GM10847 (cell line): ENCODE measurements around the gene SUN1.

Experiments used
- POLR2A ChIP-seq: IDR thresholded peaks from 2 replicates; pipeline ENCODE4 v1.6.1; 2011; ENCODE audit not compliant: insufficient read length; ENCODE audit errors: extremely low read depth

Gene SUN1

DNA sequence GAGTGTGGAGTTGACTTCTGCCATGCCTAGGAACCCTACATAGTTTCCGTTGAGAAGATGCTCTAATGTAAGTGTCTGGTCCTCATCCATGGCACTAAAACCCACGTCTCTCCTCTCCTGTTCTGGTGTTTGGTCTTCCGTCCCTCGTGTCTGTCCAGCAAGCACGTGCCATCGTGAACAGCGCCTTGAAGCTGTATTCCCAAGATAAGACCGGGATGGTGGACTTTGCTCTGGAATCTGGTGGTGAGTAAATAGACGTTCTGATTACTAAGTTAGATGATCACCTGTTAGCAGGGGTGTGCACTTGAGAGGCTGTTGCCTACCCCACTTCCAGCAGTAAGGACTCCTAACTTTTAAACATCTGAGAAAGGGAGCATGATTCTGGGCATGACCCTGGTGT lies 28.9 kb downstream of the SUN1 start:
- no peak for TF ChIP-seq POLR2A

DNA sequence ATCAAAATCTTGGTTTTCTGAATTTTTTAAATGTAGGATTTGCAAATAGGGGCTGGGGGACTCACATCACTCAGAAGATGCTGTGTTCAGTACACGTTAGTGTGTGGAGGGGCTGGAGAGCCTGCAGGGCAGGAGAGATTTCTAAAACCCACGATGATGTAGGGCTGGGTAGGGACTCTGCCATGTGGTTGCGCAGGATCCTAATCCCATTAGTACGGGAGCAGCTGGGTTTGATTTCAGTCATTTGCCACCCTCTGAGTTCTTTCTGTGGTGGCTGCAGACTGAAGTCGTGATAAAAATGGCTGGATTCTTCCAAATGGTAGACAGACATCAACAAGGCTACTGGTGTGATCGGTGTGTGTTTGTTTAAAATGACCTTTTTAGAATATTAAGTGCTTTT lies 29.9 kb downstream of the SUN1 start:
- TF ChIP-seq POLR2A, result no peak

DNA sequence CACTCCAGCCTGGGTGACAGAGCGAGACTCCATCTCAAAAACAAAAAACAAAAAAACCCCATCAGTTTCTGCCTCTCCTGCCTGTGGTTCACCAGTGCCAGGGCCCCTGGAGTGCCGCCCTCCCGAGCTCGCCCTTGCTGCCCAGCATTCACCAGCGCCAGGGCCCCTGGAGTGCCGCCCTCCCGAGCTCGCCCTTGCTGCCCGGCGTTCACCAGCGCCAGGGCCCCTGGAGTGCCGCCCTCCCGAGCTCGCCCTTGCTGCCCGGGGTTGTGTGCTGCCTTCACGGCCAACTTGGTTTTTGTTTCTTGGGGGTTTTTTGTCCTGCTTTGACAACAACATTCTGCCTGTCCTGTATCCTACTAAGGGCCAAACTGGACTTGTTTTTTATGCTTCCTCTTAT lies 30.8 kb downstream of the SUN1 start:
- no peak for TF ChIP-seq POLR2A

DNA sequence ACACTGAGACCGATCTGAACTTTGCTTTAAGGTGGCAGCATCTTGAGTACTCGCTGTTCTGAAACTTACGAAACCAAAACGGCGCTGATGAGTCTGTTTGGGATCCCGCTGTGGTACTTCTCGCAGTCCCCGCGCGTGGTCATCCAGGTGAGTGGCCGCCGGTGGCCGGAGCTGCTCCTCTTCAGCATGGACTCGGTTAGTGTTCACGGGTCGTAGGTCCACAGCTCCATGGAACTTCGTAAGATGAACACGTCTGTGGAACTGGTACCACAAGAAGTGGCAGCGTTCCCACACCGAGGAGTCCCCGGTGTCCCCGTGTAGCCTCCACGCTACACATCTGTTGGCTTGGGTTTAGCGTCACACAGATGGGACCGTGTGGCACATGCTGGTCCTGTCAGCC lies 33.6 kb downstream of the SUN1 start:
- no peak for TF ChIP-seq POLR2A

DNA sequence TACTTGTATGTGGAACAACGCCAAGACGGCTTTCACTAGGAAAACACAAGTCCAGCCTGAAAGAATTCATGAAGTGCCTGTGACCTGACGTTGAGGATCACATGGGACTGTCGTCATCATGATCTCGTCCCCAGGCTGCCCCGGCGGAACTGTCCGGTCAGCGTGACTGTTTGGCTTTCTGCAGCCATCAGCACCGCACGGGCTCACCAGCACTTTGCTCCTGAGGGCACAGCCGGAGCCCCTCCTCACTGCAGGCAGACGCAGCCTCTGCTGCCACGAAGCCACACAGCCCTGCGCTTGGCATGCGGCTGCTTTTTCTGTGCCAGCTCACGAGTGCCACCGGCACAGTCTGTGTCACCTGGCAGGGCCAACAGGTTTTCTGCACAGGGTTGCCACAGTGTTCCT lies 34.7 kb downstream of the SUN1 start:
- no peak for TF ChIP-seq POLR2A

DNA sequence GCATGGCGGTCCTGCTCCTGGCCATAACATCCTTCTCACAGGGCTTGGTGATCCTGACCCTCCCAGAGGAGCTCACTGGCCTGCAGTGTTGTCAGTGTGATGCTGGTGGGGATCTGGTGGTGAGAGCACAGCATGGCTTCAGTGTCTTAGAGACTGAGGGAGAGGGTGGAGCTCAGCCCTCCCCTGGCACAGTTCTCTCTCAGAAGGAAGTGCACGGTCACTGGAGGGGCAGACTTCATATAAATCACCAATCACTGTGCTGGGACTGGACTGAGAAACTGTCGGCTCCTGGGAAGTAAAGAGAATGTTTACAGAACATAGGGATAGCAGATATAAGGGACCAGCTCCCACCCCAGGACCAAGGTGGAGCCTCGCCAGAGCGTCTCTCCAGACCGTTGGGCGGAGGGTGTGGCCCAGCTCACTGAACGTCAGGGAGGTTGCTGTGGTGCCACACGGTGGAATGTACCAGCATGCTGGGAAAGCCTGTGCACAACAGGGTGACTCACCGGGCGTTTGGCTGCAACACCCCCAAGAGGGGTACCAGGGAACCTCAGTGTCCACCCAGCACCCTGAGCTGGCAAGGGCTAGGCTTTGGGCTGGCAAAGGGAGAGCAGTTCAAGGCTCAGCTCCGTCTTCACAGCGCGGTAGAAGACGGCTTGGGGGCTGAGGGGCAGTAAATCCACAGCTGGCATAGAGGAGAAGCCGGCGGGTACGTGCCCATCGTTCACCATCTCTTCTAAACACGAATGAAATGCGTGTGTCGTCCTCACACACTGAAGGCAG lies 35.3 kb downstream of the SUN1 start:
- no peak for TF ChIP-seq POLR2A

DNA sequence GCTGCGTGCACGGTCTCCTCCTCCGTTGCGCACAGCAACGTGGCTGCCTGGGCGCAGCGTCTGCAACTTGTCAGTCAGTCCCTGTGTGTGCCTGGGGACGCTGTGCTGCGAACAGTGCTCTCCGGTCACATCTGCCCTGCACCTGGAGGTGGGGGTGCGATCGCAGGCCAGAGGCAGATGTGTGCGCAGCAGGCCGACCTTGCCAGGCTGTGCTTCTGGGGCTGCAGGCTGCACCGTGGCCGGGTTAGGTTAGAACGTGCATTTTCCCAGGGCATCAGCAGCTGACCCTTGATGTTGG lies 35.9 kb downstream of the SUN1 start:
- no peak for TF ChIP-seq POLR2A

DNA sequence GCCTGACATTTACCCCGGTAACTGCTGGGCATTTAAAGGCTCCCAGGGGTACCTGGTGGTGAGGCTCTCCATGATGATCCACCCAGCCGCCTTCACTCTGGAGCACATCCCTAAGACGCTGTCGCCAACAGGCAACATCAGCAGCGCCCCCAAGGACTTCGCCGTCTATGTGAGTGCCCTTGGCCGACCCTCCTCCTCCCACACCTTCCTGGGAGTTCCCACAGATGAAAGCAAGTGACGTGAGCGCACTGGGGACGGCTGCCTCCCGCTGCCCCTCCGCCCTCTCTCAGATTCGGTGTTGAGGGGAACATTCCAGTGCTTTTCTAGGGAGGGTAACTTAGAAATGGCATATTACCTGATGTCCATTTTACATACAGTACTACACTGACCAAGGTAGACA lies 37.1 kb downstream of the SUN1 start:
- TF ChIP-seq POLR2A, result no peak

DNA sequence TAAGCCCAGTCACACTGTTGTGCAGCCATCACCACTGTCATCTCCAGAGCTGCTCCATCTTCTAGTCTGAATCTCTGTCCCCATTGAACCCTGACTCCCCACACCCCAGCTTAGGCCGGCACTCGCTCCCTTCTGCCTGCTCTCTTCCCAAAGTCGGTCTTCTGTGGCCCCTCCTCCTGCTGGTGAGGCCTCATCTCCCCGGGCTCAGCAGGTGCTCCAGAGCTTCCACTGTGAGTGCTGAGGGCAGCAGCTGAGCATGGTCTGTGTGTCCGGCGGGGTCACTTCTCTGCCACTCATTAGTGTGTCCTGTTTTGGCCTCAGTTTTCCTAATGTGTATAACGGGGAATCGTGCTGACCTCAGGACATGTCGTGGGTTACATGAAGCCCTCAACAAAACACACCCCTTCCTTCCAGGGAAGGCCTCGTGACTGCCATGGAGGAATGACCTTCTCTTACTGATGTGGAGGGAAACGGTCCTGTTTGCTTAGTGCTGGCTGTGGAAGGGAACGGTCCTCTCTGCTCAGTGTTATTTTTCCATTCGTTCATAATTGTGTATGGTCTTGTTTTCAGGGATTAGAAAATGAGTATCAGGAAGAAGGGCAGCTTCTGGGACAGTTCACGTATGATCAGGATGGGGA lies 39.7 kb downstream of the SUN1 start:
- TF ChIP-seq POLR2A, result no peak

DNA sequence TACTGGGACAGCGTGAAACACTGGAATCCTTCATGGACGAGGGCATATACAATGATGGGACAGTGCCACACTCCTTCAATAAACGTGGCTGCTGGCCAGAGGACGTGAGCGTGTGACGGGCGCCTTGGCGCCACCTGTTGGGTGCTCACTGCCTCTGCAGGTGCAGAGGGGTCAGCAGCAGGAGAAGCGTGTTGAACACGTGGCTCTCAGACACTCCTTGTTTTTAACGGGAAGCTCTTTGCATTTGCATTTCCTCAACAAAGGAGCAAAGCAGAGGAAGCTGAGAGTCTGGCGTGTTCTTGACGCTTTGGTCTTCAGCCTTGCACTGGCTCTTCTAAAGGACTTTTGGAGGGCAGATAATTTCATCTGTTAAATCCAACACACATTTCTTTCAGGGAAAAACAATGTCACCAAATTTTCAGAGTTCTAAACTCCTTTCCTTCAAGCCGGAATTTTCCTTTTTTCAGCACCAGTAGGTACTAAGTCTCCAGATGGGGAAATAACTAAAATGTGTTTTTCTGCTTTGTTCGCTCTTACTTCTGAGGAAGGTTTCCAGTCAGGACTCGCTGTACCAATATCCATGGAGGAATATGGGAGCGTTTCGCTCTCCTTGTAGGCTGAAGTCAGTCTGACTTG lies 41.2 kb downstream of the SUN1 start:
- no peak for TF ChIP-seq POLR2A

DNA sequence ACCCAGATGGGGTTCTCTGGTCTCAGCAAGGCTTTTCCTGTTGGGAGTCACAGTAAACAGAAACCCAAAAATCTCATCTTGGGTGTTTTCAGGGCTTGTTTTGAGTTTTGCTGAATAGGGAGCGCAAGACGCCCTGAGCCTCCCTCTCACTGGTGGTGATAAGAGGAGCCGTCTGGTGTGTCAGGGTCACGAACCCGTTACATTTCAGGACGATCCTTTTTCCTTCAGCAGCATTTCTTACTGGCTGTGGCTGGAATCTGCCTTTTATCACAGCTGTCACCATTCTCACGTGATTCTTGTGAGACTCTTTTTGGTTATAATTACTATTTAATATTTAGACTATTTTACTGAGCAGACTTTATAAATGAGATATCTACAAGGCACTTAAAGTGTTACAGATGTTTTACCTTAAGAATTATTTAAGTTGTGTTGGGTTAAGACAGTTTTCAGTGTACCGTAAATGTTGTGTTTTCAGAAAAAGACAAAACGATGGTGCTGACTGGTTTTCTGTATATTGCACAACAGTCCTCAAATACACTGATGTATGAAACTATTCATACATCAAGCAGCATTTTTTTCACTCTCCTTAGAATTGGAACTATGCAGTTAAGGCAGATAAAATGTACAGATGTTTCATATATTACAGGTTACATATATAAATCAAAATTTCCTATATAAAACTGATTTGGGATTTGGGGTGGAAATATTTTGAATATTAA lies 41.9 kb downstream of the SUN1 start:
- TF ChIP-seq POLR2A, result no peak

DNA sequence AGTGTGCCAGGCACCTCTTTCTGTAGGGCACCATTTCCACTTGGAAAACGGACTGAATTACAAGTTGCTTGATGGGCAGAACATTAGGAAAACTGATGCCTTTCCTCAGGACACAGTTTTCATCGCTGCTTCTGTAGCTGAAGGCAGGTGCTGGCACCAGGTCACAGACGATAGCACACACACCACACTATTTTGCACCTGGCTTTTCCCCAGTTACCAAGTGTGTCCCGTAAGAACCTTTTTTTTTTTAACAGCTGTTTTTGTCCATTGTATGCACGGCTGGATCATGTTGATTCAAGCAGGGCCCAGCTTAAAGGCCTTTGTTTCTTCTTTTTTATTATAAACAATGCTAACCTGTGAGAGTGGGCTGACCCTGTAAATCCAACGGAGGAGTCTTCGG lies 42.8 kb downstream of the SUN1 start:
- no peak for TF ChIP-seq POLR2A

DNA sequence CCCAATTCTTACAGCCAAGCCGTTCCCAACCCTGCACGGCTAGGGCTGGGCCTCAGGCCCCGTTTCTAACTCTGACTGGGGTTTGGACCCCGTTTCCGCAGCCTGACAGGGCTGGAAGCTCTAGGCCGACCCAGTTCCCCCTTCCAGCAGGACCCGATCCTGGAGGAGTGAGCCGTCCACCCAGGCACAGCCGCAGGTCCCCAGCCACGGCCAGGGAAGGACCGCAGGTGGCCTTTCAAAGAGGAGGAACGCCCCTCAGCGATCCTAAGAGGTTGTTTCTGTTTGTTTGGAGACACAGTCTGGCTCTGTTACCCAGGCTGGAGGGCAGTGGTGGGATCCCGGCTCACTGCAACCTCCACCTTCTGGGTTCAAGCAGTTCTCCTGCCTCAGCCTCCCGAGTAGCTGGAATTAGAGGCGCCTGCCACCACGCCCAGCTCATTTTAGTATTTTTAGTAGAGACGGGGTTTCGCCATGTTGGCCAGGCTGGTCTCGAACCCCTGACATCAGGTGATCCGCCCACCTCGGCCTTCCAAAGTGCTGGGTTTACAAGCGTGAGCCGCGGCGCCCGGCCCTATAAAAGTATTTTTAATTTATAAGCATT lies 43.3 kb downstream of the SUN1 start:
- no peak for TF ChIP-seq POLR2A

DNA sequence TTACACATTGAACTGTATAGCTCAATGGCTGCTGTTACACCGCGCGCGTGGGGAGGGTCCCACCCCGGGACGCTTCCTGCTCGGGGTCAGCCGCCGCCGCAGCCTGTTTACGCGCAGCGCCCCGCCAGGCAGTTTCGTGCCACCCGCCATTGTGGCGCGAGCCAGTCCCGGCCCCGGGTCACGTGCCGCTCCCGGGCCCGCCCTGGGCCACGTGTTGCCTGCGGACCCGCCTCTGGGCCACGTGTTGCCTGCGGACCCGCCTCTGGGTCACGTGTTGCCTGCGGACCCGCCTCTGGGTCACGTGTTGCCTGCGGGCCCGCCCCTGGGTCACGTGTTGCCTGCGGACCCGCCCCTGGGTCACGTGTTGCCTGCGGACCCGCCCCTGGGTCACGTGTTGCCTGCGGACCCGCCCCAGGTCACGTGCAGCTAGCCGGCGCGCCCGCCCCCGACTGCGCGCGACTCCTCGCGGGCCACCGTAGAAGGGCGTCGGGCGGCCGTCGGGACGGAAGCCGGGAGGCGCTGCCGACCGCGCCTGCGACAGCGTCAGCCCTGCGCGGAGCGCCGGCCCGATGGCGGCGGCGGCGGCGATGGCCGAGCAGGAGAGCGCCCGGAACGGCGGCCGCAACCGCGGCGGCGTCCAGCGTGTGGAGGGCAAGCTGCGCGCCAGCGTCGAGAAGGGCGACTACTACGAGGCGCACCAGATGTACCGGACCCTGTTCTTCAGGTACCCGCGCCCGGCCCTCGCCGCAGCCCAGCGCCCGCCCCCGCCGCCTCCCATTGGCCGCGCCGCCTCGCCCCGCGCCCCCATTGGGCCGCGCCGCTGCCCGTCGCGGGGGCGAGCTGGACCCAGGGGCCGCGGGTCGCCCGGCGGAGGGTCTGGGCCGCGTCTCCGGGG lies 44.0 kb downstream of the SUN1 start, which contains the start of gene GET4:
GET4 (plus strand) TSS at position 478 of the 895 bp plus-strand sequence; CDS start at position 570, 92 bp downstream.
- TF ChIP-seq POLR2A, result peak; percentile 72

DNA sequence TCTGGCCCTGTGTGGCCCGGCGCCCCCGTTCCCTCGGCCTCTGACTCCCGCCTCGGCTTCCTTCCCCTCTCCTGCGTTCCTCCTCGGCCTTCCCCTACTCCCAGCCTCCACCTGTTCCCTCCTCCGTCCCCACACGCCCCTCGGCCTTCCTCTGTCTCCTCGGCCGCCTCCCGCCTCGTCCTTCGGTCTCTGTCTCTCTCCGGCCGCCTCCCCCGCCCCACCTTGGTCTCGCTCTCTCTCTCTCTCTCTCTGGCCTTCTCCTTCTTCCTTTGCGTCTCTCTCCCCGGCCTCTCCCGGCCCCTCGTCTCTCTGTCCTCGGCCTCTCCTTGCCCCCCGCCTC lies 44.7 kb downstream of the SUN1 start:
- TF ChIP-seq POLR2A, result no peak
